ENCODE data around the gene AIG1.
A peak's percentile ranks its signal among the peaks of the same experiment; 100 is the strongest.
"Not testable (repeated sequence)": the region's sequence is repeated elsewhere in the genome, so short reads cannot be mapped to it uniquely, and the experiment has no call there.

Gene AIG1

GRCh38 chr6:143058987-143059386 lies 1.7 kb upstream of the AIG1 start:
- DNase-seq (ENCODE audit: low read depth) = no peak

GRCh38 chr6:143059663-143060353 lies 881 bp upstream of the AIG1 start:
- DNase-seq (ENCODE audit: low read depth) = no peak

GRCh38 chr6:143060354-143060805 lies 309 bp upstream of the AIG1 start:
- peak; percentile 66 for DNase-seq (ENCODE audit: low read depth)

- no peak for DNase-seq (ENCODE audit: low read depth)
Measured at GRCh38 chr6:143061597-143062385, 1.1 kb downstream of the AIG1 start.

GRCh38 chr6:143062551-143062950 lies 1.9 kb downstream of the AIG1 start:
- no peak for DNase-seq (ENCODE audit: low read depth)

GRCh38 chr6:143063631-143064030 lies 2.9 kb downstream of the AIG1 start:
- DNase-seq (ENCODE audit: low read depth) = no peak

- no peak for DNase-seq (ENCODE audit: low read depth)
Measured at GRCh38 chr6:143064271-143064670, 3.6 kb downstream of the AIG1 start.

GRCh38 chr6:143064951-143065683 lies 4.4 kb downstream of the AIG1 start:
- no peak for DNase-seq (ENCODE audit: low read depth)

GRCh38 chr6:143068001-143068400 lies 7.3 kb downstream of the AIG1 start:
- no peak for DNase-seq (ENCODE audit: low read depth)

- DNase-seq (ENCODE audit: low read depth) = no peak
Measured at GRCh38 chr6:143074101-143074500, 13.4 kb downstream of the AIG1 start.

GRCh38 chr6:143074670-143075318 lies 14.1 kb downstream of the AIG1 start:
- DNase-seq (ENCODE audit: low read depth) = no peak

GRCh38 chr6:143078468-143079324 lies 18.0 kb downstream of the AIG1 start:
- no peak for DNase-seq (ENCODE audit: low read depth)

- DNase-seq (ENCODE audit: low read depth) = no peak
Measured at GRCh38 chr6:143079325-143079640, 18.6 kb downstream of the AIG1 start.

- not testable (repeated sequence) for DNase-seq (ENCODE audit: low read depth)
Measured at GRCh38 chr6:143082274-143082673, 21.6 kb downstream of the AIG1 start.

GRCh38 chr6:143084019-143084418 lies 23.3 kb downstream of the AIG1 start:
- DNase-seq (ENCODE audit: low read depth) = not testable (repeated sequence)

GRCh38 chr6:143087335-143087734 lies 26.6 kb downstream of the AIG1 start:
- DNase-seq (ENCODE audit: low read depth) = not testable (repeated sequence)

- no peak for DNase-seq (ENCODE audit: low read depth)
Measured at GRCh38 chr6:143087856-143088255, 27.2 kb downstream of the AIG1 start.

GRCh38 chr6:143090314-143091044 lies 29.8 kb downstream of the AIG1 start:
- no peak for DNase-seq (ENCODE audit: low read depth)

- DNase-seq (ENCODE audit: low read depth) = no peak
Measured at GRCh38 chr6:143092768-143093167, 32.1 kb downstream of the AIG1 start.

- no peak for DNase-seq (ENCODE audit: low read depth)
Measured at GRCh38 chr6:143093290-143093689, 32.6 kb downstream of the AIG1 start.

GRCh38 chr6:143096403-143096802 lies 35.7 kb downstream of the AIG1 start:
- DNase-seq (ENCODE audit: low read depth) = no peak
